ENCODE measurements around the gene GRIA4.

- TF ChIP-seq CTCF (IDR thresholded peaks at IDR 0.05) (no peak), EZH2 (IDR thresholded peaks at IDR 0.05) (no peak)
Observed at GRCh38 chr11:105900515-105901035, 290.7 kb downstream of the GRIA4 start.

Data from neural progenitor cell (in vitro differentiated cells).